GM19397 (cell line): Measurements from ENCODE around the gene MARVELD1.

Experiments
- ATAC-seq: cut with Tn5 transposase; IDR thresholded peaks from one replicate; pipeline ENCODE4 v1.9.1; 2021; ENCODE audit warnings: mild to moderate bottlenecking, moderate library complexity; ENCODE audit not compliant: unreplicated experiment

Gene MARVELD1

DNA sequence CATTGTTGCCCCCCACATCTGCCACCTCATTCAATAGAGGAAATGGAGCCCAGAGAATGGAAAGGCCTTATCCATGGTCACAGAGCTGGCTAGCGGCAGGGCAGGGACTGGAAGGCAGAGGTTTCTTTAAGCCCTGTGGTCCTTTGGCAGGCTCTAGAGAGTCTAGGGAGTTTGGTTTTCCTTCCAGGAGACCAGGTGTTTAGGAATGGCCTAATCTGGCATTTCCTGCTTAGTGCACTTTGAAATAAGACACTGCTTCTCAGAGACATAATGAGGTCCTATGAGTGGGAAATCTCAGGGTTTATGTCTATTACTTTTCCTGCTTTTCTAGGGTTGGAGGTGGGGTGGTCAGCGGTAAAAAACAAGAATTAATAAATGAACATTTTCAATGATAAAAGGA lies 6.1 kb downstream of the MARVELD1 start:
- no peak for ATAC-seq

DNA sequence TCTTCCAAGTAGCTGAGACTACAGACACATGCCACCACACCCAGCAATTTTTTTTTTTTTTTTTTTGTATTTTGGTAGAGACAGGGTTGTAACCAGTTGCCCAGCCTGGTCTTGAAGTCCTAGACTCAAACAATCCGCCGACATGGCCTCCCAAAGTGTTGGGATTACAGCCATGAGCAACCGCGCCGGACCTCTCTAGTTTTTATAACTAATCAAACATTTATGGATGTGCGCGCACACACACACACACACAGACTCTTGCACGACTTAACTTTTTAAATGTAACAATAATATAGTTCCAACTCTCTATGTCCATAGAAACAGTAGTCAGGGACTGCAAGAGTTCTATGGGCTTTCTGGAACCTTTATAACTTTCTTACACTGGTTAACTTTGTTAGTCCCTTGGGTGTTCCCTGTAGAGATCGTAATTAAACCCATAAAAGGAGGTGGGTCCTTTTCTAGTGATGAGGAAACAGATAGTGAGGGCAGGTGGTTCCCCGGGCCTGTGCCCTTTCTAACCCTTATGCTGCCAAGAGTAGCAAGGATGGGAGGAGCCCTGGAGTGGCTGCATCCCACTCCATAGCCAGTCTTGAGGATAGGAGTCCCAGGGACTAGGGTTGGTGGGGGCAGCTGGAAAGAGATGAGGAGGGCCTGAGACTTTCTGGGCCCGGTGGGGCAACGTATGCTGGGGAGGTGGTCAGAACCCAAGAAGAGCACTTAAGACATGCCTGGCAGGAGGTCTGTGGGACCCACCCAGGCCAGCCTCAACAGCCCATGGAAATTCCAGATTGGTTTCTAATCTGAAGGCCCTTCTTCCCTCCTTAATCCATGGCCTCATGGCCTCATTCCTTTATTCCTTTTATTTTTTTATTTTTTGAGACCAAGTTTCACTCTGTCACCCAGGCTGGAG lies 8.6 kb downstream of the MARVELD1 start:
- no peak for ATAC-seq

GRCh38 chr10:97723001-97723400 lies 9.5 kb downstream of the MARVELD1 start:
- no peak for ATAC-seq

GRCh38 chr10:97724341-97724941 lies 10.9 kb downstream of the MARVELD1 start:
- no peak for ATAC-seq

DNA sequence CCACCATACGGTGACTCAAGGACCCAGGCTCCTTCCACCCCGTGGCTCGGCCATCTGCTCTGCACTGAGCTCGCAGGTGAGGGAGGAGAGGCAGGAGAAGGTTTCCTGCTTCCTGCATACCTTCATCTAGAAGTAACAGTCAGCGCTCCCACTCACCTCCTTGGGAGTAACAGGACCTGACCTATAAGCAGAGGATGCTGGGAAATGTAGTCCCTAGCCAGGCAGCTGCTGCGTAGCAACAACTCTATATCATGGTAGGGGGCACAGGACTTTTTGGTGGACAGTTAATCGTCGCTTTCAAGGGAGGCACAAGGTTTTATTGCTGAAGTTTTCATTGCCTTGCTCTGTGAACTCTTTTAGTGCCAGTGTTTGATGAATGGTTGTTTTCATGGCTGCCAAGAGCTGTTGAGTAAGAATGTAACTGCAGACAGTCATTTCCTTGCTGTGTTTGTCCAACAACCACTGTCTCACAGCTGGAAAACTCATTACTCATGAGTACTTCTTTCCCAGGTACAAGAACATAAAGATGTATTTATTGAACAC lies 13.2 kb downstream of the MARVELD1 start:
- ATAC-seq, result no peak

DNA sequence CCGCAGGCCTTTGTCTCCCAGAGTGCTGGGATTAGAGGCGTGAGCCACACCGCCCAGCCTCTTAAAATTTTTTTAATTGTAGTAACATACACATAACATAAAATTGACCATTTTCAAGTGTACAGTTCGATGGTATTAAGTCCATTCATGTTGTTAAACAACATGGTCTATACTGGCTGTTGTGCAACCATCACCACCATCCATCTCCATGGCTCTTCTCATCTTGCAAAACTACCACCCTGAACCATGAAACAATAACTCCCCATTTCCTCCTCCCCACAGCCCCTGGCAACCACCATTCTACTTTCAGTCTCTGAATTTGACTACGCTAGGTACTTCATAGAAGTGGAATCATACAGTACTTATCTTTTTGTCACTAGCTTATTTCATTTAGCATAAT lies 15.5 kb downstream of the MARVELD1 start:
- no peak for ATAC-seq

DNA sequence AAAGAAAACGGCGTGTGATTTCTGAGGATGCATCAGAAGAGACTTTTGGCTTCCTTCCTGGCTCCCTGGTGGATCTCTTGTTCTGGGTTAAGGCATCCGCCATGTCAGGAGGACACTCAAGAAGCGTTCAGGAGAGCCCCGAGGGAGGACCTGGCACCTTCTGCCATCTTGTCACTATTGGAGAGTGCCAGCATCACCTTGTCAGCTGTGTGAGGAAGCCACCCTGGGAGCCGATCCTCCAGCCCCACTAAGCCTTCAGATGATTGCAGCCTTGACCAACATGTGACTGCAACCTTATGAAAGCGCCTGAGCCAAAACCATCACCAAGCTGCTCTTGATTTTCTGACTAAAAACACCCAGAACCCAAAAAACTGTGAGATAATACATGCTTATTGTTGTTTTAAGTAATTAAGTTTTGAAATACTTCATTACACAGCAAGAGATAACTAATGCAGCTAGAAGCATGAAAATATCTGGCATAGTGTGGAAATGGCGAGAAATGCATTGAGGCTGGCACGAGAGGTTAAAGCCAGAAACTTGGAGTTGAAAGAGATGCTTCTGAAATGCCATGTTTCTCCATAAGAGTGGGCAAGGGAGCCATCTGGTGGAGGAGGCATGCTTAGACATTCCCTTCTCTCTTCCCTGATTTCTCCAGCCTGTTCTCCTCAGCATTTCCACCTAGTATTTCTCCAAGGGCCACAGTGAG lies 18.0 kb downstream of the MARVELD1 start:
- ATAC-seq, result no peak

DNA sequence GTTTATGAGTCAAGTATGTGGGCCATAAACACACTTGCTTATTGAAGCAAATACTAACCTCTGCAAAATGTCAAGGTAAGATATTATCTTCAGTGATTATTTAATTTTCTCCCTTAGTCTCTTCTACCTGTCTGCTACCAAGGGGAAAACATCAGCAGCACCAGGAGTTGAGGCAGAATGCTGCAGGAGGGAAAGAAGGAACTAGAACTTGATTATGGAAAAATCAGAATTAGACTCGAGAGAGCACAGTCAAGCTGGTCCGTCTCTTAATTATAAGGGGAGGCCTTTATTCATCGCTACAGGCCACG lies 18.5 kb downstream of the MARVELD1 start:
- ATAC-seq, result no peak

DNA sequence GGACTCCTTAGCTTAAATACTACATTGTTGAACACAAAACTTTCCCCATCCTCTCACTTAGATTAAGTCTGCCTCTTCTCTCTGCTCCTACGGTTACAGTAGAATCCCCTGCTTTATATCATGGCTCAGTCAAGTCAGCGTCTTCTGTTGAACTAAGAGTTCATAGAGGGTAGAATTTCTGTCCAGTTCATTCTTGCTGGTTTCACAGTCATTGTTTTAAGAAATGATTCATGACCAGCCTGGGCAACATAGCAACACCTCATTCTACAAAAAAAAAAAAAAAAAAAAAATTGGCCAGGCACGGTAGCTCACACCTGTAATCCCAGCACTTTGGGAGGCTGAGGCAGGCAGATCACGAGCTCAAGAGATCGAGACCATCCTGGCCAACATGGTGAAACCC lies 19.7 kb downstream of the MARVELD1 start:
- no peak for ATAC-seq

- ATAC-seq, result no peak
Observed at GRCh38 chr10:97734021-97734420, 20.5 kb downstream of the MARVELD1 start.

DNA sequence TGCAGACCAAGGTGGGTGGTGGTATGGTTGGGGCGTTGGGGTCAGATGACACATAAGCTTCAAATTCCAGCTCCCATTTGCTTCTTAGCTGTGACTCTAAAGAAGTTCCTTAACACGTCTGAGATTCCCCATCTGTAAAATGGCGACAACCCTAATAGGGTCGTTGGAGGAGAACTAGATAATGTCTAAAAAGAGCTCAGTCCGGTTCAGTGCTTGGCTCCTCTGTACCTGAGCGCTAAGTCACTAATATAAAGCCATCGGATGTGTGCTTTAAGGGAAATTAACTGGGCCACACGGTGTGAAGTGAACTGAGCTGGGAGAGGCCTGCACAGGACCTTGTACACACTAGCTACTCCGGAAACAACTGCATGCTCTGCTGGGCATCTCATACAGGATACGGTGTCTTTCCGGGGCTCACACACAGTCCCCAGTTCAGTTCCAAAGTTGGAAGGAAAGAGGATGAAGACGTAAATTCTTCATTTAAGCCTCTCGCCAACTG lies 22.9 kb downstream of the MARVELD1 start:
- peak; percentile 19 for ATAC-seq

GRCh38 chr10:97736902-97737769 lies 23.6 kb downstream of the MARVELD1 start, which contains the start of gene ZFYVE27:
Gene ZFYVE27, plus strand, starts transcription at chr10:97737128. Its CDS starts 1,350 bp downstream, at chr10:97738478.
- ATAC-seq, result peak; percentile 85

GRCh38 chr10:97737770-97738265 lies 24.3 kb downstream of the MARVELD1 start:
- ATAC-seq, result peak; percentile 6

DNA sequence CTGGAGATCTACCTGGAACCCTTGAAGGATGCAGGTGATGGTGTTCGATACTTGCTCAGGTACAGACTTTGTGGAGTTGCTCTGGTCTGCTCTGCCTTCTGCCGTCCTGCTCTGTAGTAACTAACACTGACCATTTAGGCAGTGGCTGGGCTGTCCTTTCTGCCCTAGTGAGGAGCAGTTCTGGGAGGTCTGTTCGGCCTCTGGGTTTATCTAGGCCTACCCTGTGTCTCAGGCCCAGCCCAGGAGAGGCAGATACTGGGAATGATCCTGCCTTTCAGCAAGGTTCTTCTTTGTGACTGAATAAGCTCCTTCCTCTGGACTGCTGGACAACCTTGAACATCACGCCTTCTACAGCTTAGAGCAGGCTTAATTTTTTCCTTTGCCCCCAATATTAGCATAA lies 25.1 kb downstream of the MARVELD1 start:
- ATAC-seq, result no peak

- ATAC-seq, result no peak
Observed at GRCh38 chr10:97740613-97741012, 27.1 kb downstream of the MARVELD1 start.

DNA sequence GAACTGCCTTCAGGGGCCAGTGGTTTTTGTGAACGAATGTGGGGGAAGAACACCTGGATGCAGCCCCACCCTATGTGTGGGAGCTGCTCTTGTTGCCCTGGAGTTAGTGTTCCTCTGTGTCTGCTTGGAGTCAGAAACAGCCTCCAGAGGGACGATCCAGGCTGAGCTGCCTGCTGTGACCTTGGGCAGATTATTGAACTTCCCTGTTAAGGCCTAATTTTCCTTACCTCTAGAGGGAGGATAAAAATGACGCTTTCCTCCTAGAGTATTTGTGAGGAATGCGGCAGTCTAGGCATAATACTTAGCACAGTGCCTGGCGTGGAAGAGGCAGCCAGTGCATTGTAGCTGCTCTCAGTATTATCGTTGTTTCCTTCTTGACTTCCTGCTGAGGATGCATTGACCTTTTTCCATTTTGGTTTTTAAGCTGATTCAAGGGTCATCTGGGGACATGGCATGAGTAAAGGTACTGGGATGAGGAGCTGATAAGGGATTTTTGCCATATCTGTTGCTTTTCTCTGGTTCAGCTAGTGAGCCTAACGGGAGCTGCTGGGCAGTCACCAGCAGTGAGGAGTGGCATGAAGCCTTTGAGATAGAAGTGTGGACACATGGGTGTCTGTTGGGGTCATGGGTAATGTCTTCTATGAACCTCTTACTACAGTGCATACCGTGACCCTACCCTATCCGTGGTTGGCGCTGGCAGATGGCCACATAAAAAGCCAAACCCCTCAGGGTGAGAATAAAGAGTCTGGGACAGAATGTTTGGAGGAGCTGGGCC lies 29.8 kb downstream of the MARVELD1 start:
- no peak for ATAC-seq

GRCh38 chr10:97744405-97745035 lies 31.0 kb downstream of the MARVELD1 start:
- ATAC-seq, result no peak

DNA sequence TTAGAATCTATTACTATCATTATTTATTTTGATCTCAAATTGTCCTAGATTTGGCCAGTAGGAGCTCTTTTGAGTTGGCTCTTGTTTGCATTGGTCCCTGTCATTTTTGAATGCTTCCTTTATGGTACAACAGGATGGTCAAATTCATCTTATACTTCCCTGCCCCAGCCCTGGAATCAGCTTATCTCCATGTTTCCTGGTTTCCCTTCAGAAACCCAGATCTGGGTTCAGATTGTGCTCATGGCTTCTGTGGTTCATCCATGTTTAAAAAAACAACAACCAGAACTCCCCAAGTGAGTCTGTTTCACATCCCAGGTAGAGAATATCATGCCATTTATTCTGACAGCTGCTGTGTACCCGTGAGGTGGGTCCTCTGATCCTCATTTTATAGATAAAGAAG lies 34.0 kb downstream of the MARVELD1 start:
- no peak for ATAC-seq

GRCh38 chr10:97748116-97748515 lies 34.6 kb downstream of the MARVELD1 start:
- ATAC-seq, result no peak
